Endothelial cell of umbilical vein (primary cell): ENCODE data around the gene C4BPA. TPM values are rescaled to one million over a fixed set of nuclear protein-coding genes. Genes with fewer than 3 reads are reported as not detected.

Experiments used
- BruUV-seq: library from RNA; stranded (reverse); fragments of 400-500 nt; replicated peaks from 2 replicates; lab custom pipeline; 2021; lab: Mats Ljungman, UMichigan
- CTCF ChIA-PET: fragments of 300-600, 350-600 bp; sonication (Branson Sonifier 250); formaldehyde crosslinking; loops from one replicate; lab custom pipeline; 2021; ENCODE audit warnings: antibody characterized with exemption, inconsistent platforms; lab: Charles Lee
- POLR2A ChIA-PET: fragments of 300-600, 350-600 bp; sonication (Branson Sonifier 250); formaldehyde crosslinking; loops from one replicate; lab custom pipeline; 2021; ENCODE audit warnings: antibody characterized with exemption, inconsistent platforms; lab: Charles Lee
- DNase-seq: peaks from one replicate; pipeline ENCODE4 v3.0.0-alpha.2; 2011; ENCODE audit warnings: low read depth, low spot score
- FAIRE-seq: peaks from 2 replicates; lab custom pipeline; 2011; peaks lifted over from hg19 to GRCh38; lab: Jason Lieb, UNC
- H2AFZ ChIP-seq: 2 replicates; pipeline ENCODE4 v1.6.0; 2012; ENCODE audit warnings: low read depth, low read length, control low read depth, inconsistent platforms
- H3K27ac ChIP-seq: 2 replicates; pipeline ENCODE4 v1.5.1; 2011; ENCODE audit warnings: low read depth, mild to moderate bottlenecking, control low read depth, low read length, moderate library complexity; ENCODE audit not compliant: insufficient read depth
- H3K27me3 ChIP-seq, 2 experiments: 2 replicates each; pipeline versions ENCODE4 v1.6.0 to v1.6.1; 2011; ENCODE audit warnings: low read length in 2 of 2, mixed read lengths in 1 of 2; ENCODE audit not compliant: control insufficient read depth in 2 of 2, insufficient read depth in 2 of 2
- H3K36me3 ChIP-seq, 2 experiments: 2 replicates in 1 of 2; 3 replicates in 1 of 2; pipeline ENCODE4 v1.5.1; 2011; ENCODE audit warnings: low read length in 2 of 2, mild to moderate bottlenecking in 1 of 2, moderate library complexity in 1 of 2; ENCODE audit not compliant: control insufficient read depth in 2 of 2, insufficient read depth in 2 of 2; ENCODE audit errors: extremely low read depth in 1 of 2
- H3K4me1 ChIP-seq: 3 replicates; pipeline ENCODE4 v1.5.1; 2011; ENCODE audit warnings: mild to moderate bottlenecking, low read length; ENCODE audit not compliant: control insufficient read depth, insufficient read depth; ENCODE audit errors: extremely low read depth
- H3K4me2 ChIP-seq: 2 replicates; pipeline ENCODE4 v1.6.1; 2011; ENCODE audit warnings: low read length, control low read depth, mixed read lengths; ENCODE audit not compliant: insufficient read depth
- H3K4me3 ChIP-seq, 3 experiments: fragments of 200-600 bp in 1 of 3; sonication (generic), shearing (Covaris generic) in 1 of 3; replicated peaks in 1 of 3; 2 replicates each; pipeline ENCODE4 v1.5.1; 2011 to 2016; ENCODE audit warnings: control low read depth in 3 of 3, low read length in 3 of 3, mild to moderate bottlenecking in 2 of 3, inconsistent platforms in 1 of 3, low read depth in 1 of 3, moderate library complexity in 1 of 3; ENCODE audit not compliant: insufficient read depth in 1 of 3
- H3K79me2 ChIP-seq: 2 replicates; pipeline ENCODE4 v1.6.0; 2012; ENCODE audit warnings: low read length, inconsistent platforms; ENCODE audit not compliant: control insufficient read depth, insufficient read depth
- H3K9ac ChIP-seq: replicated peaks from 2 replicates; pipeline ENCODE3; 2011; ENCODE audit warnings: low read length, control low read depth; ENCODE audit not compliant: insufficient read depth; ENCODE audit errors: extremely low read depth
- H3K9me1 ChIP-seq: replicated peaks from 3 replicates; pipeline ENCODE4 v1.6.0; 2011; ENCODE audit warnings: mild to moderate bottlenecking, low read length; ENCODE audit not compliant: control insufficient read depth, insufficient read depth; ENCODE audit errors: extremely low read depth
- H3K9me3 ChIP-seq: replicated peaks from 2 replicates; pipeline ENCODE4 v1.5.1; 2012; ENCODE audit warnings: low read length, inconsistent platforms; ENCODE audit not compliant: control insufficient read depth, insufficient read depth
- H4K20me1 ChIP-seq: replicated peaks from 2 replicates; pipeline ENCODE3; 2011; ENCODE audit warnings: mild to moderate bottlenecking, low read length; ENCODE audit not compliant: control insufficient read depth, insufficient read depth; ENCODE audit errors: extremely low read depth
- EZH2 ChIP-seq: IDR thresholded peaks from 2 replicates; pipeline ENCODE4 v1.6.1; 2012; ENCODE audit warnings: borderline replicate concordance, low read depth, mild to moderate bottlenecking, moderate library complexity, low read length, inconsistent platforms; ENCODE audit not compliant: severe bottlenecking
- FOS ChIP-seq: IDR thresholded peaks from 2 replicates; pipeline ENCODE4 v1.6.1; 2011; ENCODE audit warnings: mild to moderate bottlenecking, low read length, moderate library complexity, borderline replicate concordance; ENCODE audit not compliant: insufficient read depth
- GATA2 ChIP-seq: IDR thresholded peaks from 2 replicates; pipeline ENCODE4 v1.7.0; 2011; ENCODE audit warnings: low read depth, mild to moderate bottlenecking, moderate library complexity, mixed read lengths, low read length; ENCODE audit not compliant: insufficient read length, insufficient read depth
- JUN ChIP-seq: IDR thresholded peaks from 2 replicates; pipeline ENCODE4 v1.6.1; 2011; ENCODE audit warnings: borderline replicate concordance, low read depth; ENCODE audit not compliant: insufficient read length, insufficient read depth
- MYC ChIP-seq: IDR thresholded peaks from one replicate; pipeline ENCODE4 v1.6.1; 2011; ENCODE audit warnings: mild to moderate bottlenecking, low read depth, low read length
- POLR2A ChIP-seq: IDR thresholded peaks from 2 replicates; pipeline ENCODE4 v1.6.1; 2012; ENCODE audit warnings: low read depth, mild to moderate bottlenecking, control low read depth, low read length
- POLR2AphosphoS5 ChIP-seq: IDR thresholded peaks from 2 replicates; pipeline ENCODE4 v1.6.1; 2012; ENCODE audit warnings: low read depth, mild to moderate bottlenecking, control low read depth, low read length, moderate library complexity; ENCODE audit not compliant: insufficient read depth
- dilution Hi-C: fragments of 300-500 bp; cut with MboI; formaldehyde crosslinking; loops from one replicate; pipeline ENCODE4 v1.15.0; 2019; ENCODE audit warnings: low sequenced_read_pairs; ENCODE audit not compliant: extremely low pct_ligation_motif_present
- intact Hi-C: fragments of 100-400 bp; cut with micrococcal nuclease; formaldehyde crosslinking; loops from one replicate; pipeline ENCODE4 v1.10.0; 2022
- polyA plus RNA-seq, 4 experiments: library from polyadenylated mRNA; depleted of rRNA in 3 of 4; stranded (reverse) in 3 of 4; unstranded in 1 of 4; fragments of >200 nt; gene quantifications; 2 replicates each; pipeline versions ENCODE4 v1.2.1 to v1.2.3, GENCODE V29; 2011 to 2012; ENCODE audit warnings: missing spikeins in 1 of 4
- total RNA-seq: library from RNA; stranded (reverse); gene quantifications from 2 replicates; pipeline ENCODE4 v1.2.3, GENCODE V29; 2021
- TF ChIP-seq, protein P1 (sequence below), 2 donors: IDR thresholded peaks; 1 replicate in 1 of 2; 2 replicates in 1 of 2; pipeline ENCODE4 v1.5.1; 2011; ENCODE audit warnings: low read length in 2 of 2, mild to moderate bottlenecking in 2 of 2, moderate library complexity in 2 of 2, control low read depth in 1 of 2, inconsistent platforms in 1 of 2, low read depth in 1 of 2; ENCODE audit not compliant: insufficient read depth in 1 of 2; ENCODE audit errors: extremely low read depth in 1 of 2
- TF ChIP-seq, protein P2 (sequence below): IDR thresholded peaks from 2 replicates; pipeline ENCODE4 v1.6.1; 2011; ENCODE audit not compliant: insufficient read depth, insufficient read length

The C4BPA gene
- total and polyA plus RNA-seq, 2 donors (not counting 3 experiments of a cell fraction or from before 2014, with no cell fraction given): not detected

DNA sequence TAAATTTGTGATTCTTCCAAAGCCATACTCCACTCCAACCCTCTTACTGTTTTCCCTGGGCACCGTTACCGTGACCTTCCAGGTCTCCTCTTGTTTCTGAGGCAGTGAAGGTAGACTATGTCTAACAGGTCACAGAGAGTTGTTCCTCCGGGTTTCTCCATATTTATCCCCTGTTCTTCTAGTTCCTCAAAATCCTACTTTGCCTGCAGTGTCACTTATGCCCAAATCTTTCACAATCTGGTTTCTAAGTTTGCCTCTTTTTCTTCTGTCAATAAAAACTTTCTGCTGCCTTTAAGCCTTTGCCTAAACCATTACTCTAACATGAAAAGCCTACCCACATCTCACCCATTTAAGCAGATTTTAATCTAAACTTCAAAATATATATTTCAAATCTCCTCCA, 87.7 kb downstream of the C4BPA start:
- H3K9ac ChIP-seq: no peak overlapping the region
- H3K27ac ChIP-seq: no peak overlapping the region
- H3K4me3 ChIP-seq: no peak overlapping the region
- no peaks in the 10 kb centered on the region for H3K79me2 ChIP-seq
- H3K27me3 ChIP-seq: no peaks in the 10 kb centered on the region
- H2AFZ ChIP-seq: no peak overlapping the region
- H3K9me1 ChIP-seq: no peaks in the 10 kb centered on the region
- no peaks in the 10 kb centered on the region for H3K4me1 ChIP-seq
- intact Hi-C loops: no loop called here
- H3K9me3 ChIP-seq: no peaks in the 10 kb centered on the region
- CTCF ChIA-PET: no interaction called here
- no peak overlapping the region for H3K4me2 ChIP-seq
- no peaks in the 10 kb centered on the region for H3K36me3 ChIP-seq
- no peaks in the 10 kb centered on the region for H4K20me1 ChIP-seq
- FAIRE-seq (no peak), DNase-seq (no peak)
- POLR2A ChIA-PET: no interaction called here
- BruUV-seq: no TSS peak
- TF ChIP-seq MYC (no peak), EZH2 (no peak), POLR2AphosphoS5 (no peak)
- dilution Hi-C loops: no loop called here

DNA sequence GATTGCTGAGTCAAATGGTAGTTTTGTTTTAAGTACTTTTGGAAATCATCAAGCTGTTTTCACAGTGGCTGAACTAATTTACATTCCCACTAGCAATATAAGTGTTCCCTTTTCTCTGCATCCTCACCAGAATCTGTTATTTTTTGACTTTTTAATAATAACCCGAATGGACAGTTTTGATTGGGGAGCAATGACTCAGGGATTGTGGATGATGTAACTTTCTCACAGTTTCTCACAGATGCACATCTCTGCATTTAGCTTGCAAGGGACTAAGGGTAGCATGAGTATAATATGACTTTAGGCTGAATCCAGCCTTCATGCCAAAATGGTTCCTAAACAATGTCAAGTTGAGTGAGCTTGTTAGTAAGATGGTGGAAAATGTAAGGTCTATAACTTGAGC, 90.2 kb downstream of the C4BPA start:
- Histone ChIP-seq H3K79me2 (no peaks in the 10 kb centered on the region), H3K36me3 (no peaks in the 10 kb centered on the region), H3K9me1 (no peaks in the 10 kb centered on the region), H3K27me3 (no peaks in the 10 kb centered on the region), H4K20me1 (no peaks in the 10 kb centered on the region), H3K9ac (no peak overlapping the region), H3K27ac (no peak overlapping the region), H3K4me3 (no peak overlapping the region), H3K9me3 (no peaks in the 10 kb centered on the region), H2AFZ (no peak overlapping the region), H3K4me2 (no peak overlapping the region), H3K4me1 (no peaks in the 10 kb centered on the region)
- FAIRE-seq: no peak
- DNase-seq: no peak
- ChIA-PET POLR2A (interaction anchor here (0.6 kb wide), 1 partner anchor 80 kb away, joined by 3 read pairs; no protein-coding TSS in a partner anchor), CTCF (no interaction called here)
- intact Hi-C loops: no loop called here
- TF ChIP-seq GATA2 (no peak), FOS (no peak), JUN (no peak), POLR2A (no peak), EZH2 (no peak), MYC (no peak), POLR2AphosphoS5 (no peak)
- TF ChIP-seq, protein P1, sequence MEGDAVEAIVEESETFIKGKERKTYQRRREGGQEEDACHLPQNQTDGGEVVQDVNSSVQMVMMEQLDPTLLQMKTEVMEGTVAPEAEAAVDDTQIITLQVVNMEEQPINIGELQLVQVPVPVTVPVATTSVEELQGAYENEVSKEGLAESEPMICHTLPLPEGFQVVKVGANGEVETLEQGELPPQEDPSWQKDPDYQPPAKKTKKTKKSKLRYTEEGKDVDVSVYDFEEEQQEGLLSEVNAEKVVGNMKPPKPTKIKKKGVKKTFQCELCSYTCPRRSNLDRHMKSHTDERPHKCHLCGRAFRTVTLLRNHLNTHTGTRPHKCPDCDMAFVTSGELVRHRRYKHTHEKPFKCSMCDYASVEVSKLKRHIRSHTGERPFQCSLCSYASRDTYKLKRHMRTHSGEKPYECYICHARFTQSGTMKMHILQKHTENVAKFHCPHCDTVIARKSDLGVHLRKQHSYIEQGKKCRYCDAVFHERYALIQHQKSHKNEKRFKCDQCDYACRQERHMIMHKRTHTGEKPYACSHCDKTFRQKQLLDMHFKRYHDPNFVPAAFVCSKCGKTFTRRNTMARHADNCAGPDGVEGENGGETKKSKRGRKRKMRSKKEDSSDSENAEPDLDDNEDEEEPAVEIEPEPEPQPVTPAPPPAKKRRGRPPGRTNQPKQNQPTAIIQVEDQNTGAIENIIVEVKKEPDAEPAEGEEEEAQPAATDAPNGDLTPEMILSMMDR (IDR thresholded peaks at IDR 0.05; ENCODE audit: extremely low read depth in 1 of 2, insufficient read depth in 1 of 2, low read depth in 1 of 2, low read length in 2 of 2): no peak
- TF ChIP-seq, protein P2, sequence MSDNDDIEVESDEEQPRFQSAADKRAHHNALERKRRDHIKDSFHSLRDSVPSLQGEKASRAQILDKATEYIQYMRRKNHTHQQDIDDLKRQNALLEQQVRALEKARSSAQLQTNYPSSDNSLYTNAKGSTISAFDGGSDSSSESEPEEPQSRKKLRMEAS: no peak
- dilution Hi-C loops: no loop called here
- no TSS peak for BruUV-seq
